A549 (cell line): ENCODE measurements around the gene NAXD. TPM values are rescaled to one million over a fixed set of nuclear protein-coding genes. Genes with fewer than 3 reads are reported as not detected.

Experiments used
- ATAC-seq, 2 experiments: fragments of 200-7000 bp in 1 of 2; fragments of >200 bp in 1 of 2; cut with Nextera tagmentation in 1 of 2; cut with Tn5 transposase in 1 of 2; 3 replicates each; pipeline versions ENCODE4 v1.8.0 to v1.9.1; 2018 to 2020; ENCODE audit warnings: mild to moderate bottlenecking in 1 of 2, moderate library complexity in 1 of 2
- CTCF ChIA-PET: fragments of 300-600 bp; sonication (Branson Sonifier 250); formaldehyde crosslinking; extraction: SDS; loops from one replicate; lab custom pipeline; 2021; ENCODE audit warnings: antibody characterized with exemption, inconsistent platforms; lab: Yijun Ruan, JAX
- POLR2A ChIA-PET: fragments of 350-600 bp; formaldehyde crosslinking; extraction: SDS; loops from one replicate; lab custom pipeline; 2021; ENCODE audit warnings: antibody characterized with exemption, inconsistent platforms; lab: Yijun Ruan, JAX
- DNase-seq, 2 experiments: peaks; one replicate each; pipeline versions ENCODE4 v3.0.0 to v3.0.0-alpha.2; 2011 to 2016; ENCODE audit warnings: low read depth in 1 of 2, low spot score in 1 of 2
- FAIRE-seq: peaks from 2 replicates; lab custom pipeline; 2011; peaks lifted over from hg19 to GRCh38; lab: Jason Lieb, UNC
- H3K27ac ChIP-seq, 2 experiments: fragments of >200 bp; sonication (Bioruptor Twin); formaldehyde crosslinking; 3 replicates each; pipeline ENCODE4 v1.5.1; 2016 to 2017
- H3K4me1 ChIP-seq: fragments of >200 bp; sonication (Bioruptor Twin); formaldehyde crosslinking; 3 replicates; pipeline ENCODE4 v1.6.1; 2016
- H3K4me2 ChIP-seq: fragments of >200 bp; sonication (Bioruptor Twin); formaldehyde crosslinking; 3 replicates; pipeline ENCODE4 v1.6.1; 2016
- H3K4me3 ChIP-seq: fragments of >200 bp; sonication (Bioruptor Twin); formaldehyde crosslinking; 3 replicates; pipeline ENCODE4 v1.5.1; 2016
- H3K9me3 ChIP-seq: fragments of >200 bp; sonication (Bioruptor Twin); formaldehyde crosslinking; 3 replicates; pipeline ENCODE4 v1.6.1; 2016
- BCL3 ChIP-seq: fragments of >200 bp; sonication (Bioruptor Twin); formaldehyde crosslinking; IDR thresholded peaks from 3 replicates; pipeline ENCODE4 v1.6.1; 2016
- CTCF ChIP-seq: fragments of >200 bp; sonication (Bioruptor Twin); formaldehyde crosslinking; IDR thresholded peaks from 3 replicates; pipeline ENCODE4 v1.5.1; 2016
- EHMT2 ChIP-seq: fragments of 200-600 bp; sonication (generic); IDR thresholded peaks from 2 replicates; pipeline ENCODE4 v1.6.1; 2016; ENCODE audit warnings: antibody characterized with exemption, low read depth, mild to moderate bottlenecking, moderate library complexity
- FOSL2 ChIP-seq, 2 experiments: fragments of 450-650 bp in 1 of 2; fragments of >200 bp in 1 of 2; sonication (Bioruptor Twin) in 1 of 2; formaldehyde crosslinking; IDR thresholded peaks; 2 replicates each; pipeline versions ENCODE4 v1.5.0 to v1.6.1; 2016 to 2020; ENCODE audit warnings: mild to moderate bottlenecking in 1 of 2, moderate library complexity in 1 of 2
- FOXS1 ChIP-seq: fragments of 250-450 bp; sonication (Bioruptor Pico); IDR thresholded peaks from 2 replicates; pipeline ENCODE4 v1.5.0; 2020; ENCODE audit warnings: mild to moderate bottlenecking, moderate library complexity
- HEYL ChIP-seq: fragments of 250-450 bp; sonication (Bioruptor Pico); IDR thresholded peaks from 2 replicates; pipeline ENCODE4 v1.8.0; 2021; ENCODE audit warnings: mild to moderate bottlenecking, moderate library complexity
- MAZ ChIP-seq: fragments of 150-350 bp; IDR thresholded peaks from 2 replicates; pipeline ENCODE4 v1.6.1; 2014; ENCODE audit warnings: antibody characterized with exemption, low read depth, low read length, borderline replicate concordance
- NR3C1 ChIP-seq: fragments of >200 bp; sonication (Bioruptor Twin); formaldehyde crosslinking; IDR thresholded peaks from 3 replicates; pipeline ENCODE4 v1.6.1; 2017
- PHF8 ChIP-seq: fragments of 200-600 bp; sonication (generic); IDR thresholded peaks from 2 replicates; pipeline ENCODE4 v1.6.1; 2016; ENCODE audit warnings: low read depth, mild to moderate bottlenecking, antibody characterized with exemption, moderate library complexity, borderline replicate concordance
- POLR2AphosphoS2 ChIP-seq: conservative IDR thresholded peaks from 2 replicates; pipeline ENCODE4 v1.6.1; 2012; ENCODE audit warnings: low read length, improper control_type of control experiment, inconsistent platforms
- RAD21 ChIP-seq, 2 experiments: fragments of >200 bp in 1 of 2; sonication (Bioruptor Twin) in 1 of 2; formaldehyde crosslinking in 1 of 2; IDR thresholded peaks in 1 of 2; conservative IDR thresholded peaks in 1 of 2; 2 replicates in 1 of 2; 3 replicates in 1 of 2; pipeline ENCODE4 v1.6.1; 2012 to 2018; ENCODE audit warnings: inconsistent platforms in 1 of 2
- WGBS: methylation state at CpG from one replicate; pipeline ENCODE4 v1.1.6; 2017; ENCODE audit errors: missing lambda C conversion rate; 5-methylcytosine and 5-hydroxymethylcytosine counted together
- polyA plus RNA-seq, 4 experiments: library from polyadenylated mRNA; depleted of rRNA in 3 of 4; stranded (reverse); fragments of >200 nt; fragmentation: RNase III in 1 of 4; extraction: RNeasy Plus Mini Kit Qiagen cat#74134 plus additional on column Dnase treatment in 1 of 4; gene quantifications; 2 replicates in 3 of 4; 3 replicates in 1 of 4; pipeline ENCODE4 v1.2.3, GENCODE V29; 2011 to 2017
- TF ChIP-seq, protein P1 (sequence below): fragments of 150-350 bp; IDR thresholded peaks from 2 replicates; pipeline ENCODE4 v1.6.1; 2014; ENCODE audit warnings: low read depth, mild to moderate bottlenecking, low read length
- TF ChIP-seq, protein P2 (sequence below): fragments of 450-650 bp; IDR thresholded peaks from 2 replicates; pipeline ENCODE4 v1.6.1; 2014; ENCODE audit warnings: antibody characterized with exemption
- TF ChIP-seq, protein P3 (sequence below): fragments of 250-450 bp; sonication (Bioruptor Pico); IDR thresholded peaks from 2 replicates; pipeline ENCODE4 v1.5.0; 2021; ENCODE audit warnings: mild to moderate bottlenecking, moderate library complexity, borderline replicate concordance

The NAXD gene
- polyA plus RNA-seq, 2 of the 4 experiments (the other 2 are of a cell fraction): 14.2 to 19.0 TPM

GRCh38 chr13:110663491-110663890 lies 48.1 kb downstream of the NAXD start (continued):
- TF ChIP-seq, protein P1, sequence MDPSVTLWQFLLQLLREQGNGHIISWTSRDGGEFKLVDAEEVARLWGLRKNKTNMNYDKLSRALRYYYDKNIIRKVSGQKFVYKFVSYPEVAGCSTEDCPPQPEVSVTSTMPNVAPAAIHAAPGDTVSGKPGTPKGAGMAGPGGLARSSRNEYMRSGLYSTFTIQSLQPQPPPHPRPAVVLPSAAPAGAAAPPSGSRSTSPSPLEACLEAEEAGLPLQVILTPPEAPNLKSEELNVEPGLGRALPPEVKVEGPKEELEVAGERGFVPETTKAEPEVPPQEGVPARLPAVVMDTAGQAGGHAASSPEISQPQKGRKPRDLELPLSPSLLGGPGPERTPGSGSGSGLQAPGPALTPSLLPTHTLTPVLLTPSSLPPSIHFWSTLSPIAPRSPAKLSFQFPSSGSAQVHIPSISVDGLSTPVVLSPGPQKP: no peak

DNA sequence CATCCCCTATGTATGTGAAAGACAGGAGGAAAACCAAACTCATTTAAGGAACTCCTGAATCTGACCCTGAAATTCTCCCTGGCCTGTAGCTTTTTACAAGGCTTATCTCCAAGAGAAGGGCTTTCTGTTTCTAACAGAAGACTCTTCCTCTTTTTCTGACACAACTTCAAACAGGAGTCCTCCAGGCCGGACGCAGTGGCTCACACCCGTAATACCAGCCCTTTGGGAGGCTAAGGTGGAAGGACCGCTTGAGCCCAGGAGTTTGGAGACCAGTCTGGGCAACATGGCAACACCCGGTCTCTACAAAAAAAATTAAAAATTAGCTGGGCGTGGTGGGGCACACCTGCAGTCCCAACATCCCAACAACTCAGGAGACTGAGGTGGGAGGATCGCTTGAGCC lies 48.7 kb downstream of the NAXD start:
- no peak overlapping the region for H3K4me3 ChIP-seq
- CTCF ChIA-PET: interaction anchor here (1.5 kb wide), 1 partner anchor 16 kb away, joined by 4 read pairs; no protein-coding TSS in a partner anchor

GRCh38 chr13:110664673-110665072 lies 49.3 kb downstream of the NAXD start:
- Histone ChIP-seq H3K27ac (no peak overlapping the region), H3K4me2 (no peak overlapping the region), H3K9me3 (no peaks in the 10 kb centered on the region; the same call in 2 of the 3 replicates), H3K4me1 (no peaks in the 10 kb centered on the region), H3K4me3 (no peak overlapping the region)
- no peak for FAIRE-seq
- ATAC-seq: no peak
- CTCF ChIA-PET: interaction anchor here (1.5 kb wide), 2 partner anchors 16 to 17 kb away, joined by 4 to 6 read pairs; no protein-coding TSS in a partner anchor
- POLR2A ChIA-PET: no interaction called here
- no peak for DNase-seq
- 87% methylated on average over 11 of the region's 11 CpGs for whole genome bisulfite sequencing
- TF ChIP-seq NR3C1: no peak

More for the DNA sequence above, 48.7 kb downstream of the NAXD start:
- POLR2A ChIA-PET: no interaction called here
- no peak for TF ChIP-seq RAD21 (conservative IDR thresholded peaks at IDR 0.05 in 1 of 2, IDR thresholded peaks at IDR 0.05 in 1 of 2)
- TF ChIP-seq, protein P2, sequence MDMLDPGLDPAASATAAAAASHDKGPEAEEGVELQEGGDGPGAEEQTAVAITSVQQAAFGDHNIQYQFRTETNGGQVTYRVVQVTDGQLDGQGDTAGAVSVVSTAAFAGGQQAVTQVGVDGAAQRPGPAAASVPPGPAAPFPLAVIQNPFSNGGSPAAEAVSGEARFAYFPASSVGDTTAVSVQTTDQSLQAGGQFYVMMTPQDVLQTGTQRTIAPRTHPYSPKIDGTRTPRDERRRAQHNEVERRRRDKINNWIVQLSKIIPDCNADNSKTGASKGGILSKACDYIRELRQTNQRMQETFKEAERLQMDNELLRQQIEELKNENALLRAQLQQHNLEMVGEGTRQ: no peak
- no peak for TF ChIP-seq MAZ
- no peak for TF ChIP-seq BCL3
- TF ChIP-seq CTCF: no peak
- TF ChIP-seq FOXS1 (CRISPR knock-in tag): no peak
- no peak for TF ChIP-seq PHF8
- no peak for TF ChIP-seq POLR2AphosphoS2
- no peak for TF ChIP-seq FOSL2 (IDR thresholded peaks at IDR 0.05)
- no peak for TF ChIP-seq FOSL2 (CRISPR knock-in tag; IDR thresholded peaks at IDR 0.05)
- TF ChIP-seq HEYL: no peak
- no peak for TF ChIP-seq EHMT2
- TF ChIP-seq, protein P3, sequence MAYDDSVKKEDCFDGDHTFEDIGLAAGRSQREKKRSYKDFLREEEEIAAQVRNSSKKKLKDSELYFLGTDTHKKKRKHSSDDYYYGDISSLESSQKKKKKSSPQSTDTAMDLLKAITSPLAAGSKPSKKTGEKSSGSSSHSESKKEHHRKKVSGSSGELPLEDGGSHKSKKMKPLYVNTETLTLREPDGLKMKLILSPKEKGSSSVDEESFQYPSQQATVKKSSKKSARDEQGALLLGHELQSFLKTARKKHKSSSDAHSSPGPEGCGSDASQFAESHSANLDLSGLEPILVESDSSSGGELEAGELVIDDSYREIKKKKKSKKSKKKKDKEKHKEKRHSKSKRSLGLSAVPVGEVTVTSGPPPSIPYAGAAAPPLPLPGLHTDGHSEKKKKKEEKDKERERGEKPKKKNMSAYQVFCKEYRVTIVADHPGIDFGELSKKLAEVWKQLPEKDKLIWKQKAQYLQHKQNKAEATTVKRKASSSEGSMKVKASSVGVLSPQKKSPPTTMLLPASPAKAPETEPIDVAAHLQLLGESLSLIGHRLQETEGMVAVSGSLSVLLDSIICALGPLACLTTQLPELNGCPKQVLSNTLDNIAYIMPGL (CRISPR knock-in tag): no peak
- TF ChIP-seq, all 56 proteins: peak for 0
- 98% methylated on average over 7 of the region's 7 CpGs for WGBS
- no peak overlapping the region for H3K4me2 ChIP-seq
- no peaks in the 10 kb centered on the region; the same call in 2 of the 3 replicates for H3K9me3 ChIP-seq
- no peaks in the 10 kb centered on the region for H3K4me1 ChIP-seq
- DNase-seq (no peak), ATAC-seq (no peak), FAIRE-seq (no peak)
- no peak overlapping the region for H3K27ac ChIP-seq
